Transverse colon (tissue), 4 donors: ENCODE results near the gene PTPN2.
"Not testable (repeated sequence)": the region's sequence is repeated elsewhere in the genome, so short reads cannot be mapped to it uniquely, and the experiment has no call there.

Source experiments
- POLR2A ChIP-seq: fragments of 450-650 bp; IDR thresholded peaks from one replicate; pipeline ENCODE4 v1.6.1; 2016; ENCODE audit warnings: antibody characterized with exemption, mild to moderate bottlenecking, moderate library complexity
- POLR2AphosphoS5 ChIP-seq, 3 donors: sonication (generic); formaldehyde crosslinking; IDR thresholded peaks; one replicate each; pipeline ENCODE4 v1.6.1; 2016; ENCODE audit warnings: antibody characterized with exemption in 3 of 3
- TF ChIP-seq, protein P1 (sequence below), 5 experiments: fragments of 200-600 bp in 3 of 5; fragments of 450-650 bp in 2 of 5; sonication (generic) in 3 of 5; IDR thresholded peaks; 1 replicate in 2 of 5; 2 replicates in 3 of 5; pipeline ENCODE4 v1.5.1; 2016 to 2017; ENCODE audit warnings: antibody characterized with exemption in 5 of 5, inconsistent platforms in 3 of 5, mild to moderate bottlenecking in 2 of 5, moderate library complexity in 1 of 5

DNA sequence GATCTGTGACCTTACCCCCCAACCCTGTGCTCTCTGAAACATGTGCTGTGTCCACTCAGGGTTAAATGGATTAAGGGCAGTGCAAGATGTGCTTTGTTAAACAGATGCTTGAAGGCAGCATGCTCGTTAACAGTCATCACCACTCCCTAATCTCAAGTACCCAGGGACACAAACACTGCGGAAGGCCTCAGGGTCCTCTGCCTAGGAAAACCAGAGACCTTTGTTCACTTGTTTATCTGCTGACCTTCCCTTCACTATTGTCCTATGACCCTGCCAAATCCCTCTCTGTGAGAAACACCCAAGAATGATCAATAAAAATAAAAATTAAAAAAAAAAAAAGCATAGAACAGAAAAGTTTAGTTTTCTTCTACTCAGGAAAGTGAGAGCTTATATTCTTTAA lies 9.0 kb downstream of the PTPN2 start:
- not testable (repeated sequence) for TF ChIP-seq POLR2AphosphoS5 (IDR thresholded peaks at IDR 0.05); POLR2A
- TF ChIP-seq, protein P1, sequence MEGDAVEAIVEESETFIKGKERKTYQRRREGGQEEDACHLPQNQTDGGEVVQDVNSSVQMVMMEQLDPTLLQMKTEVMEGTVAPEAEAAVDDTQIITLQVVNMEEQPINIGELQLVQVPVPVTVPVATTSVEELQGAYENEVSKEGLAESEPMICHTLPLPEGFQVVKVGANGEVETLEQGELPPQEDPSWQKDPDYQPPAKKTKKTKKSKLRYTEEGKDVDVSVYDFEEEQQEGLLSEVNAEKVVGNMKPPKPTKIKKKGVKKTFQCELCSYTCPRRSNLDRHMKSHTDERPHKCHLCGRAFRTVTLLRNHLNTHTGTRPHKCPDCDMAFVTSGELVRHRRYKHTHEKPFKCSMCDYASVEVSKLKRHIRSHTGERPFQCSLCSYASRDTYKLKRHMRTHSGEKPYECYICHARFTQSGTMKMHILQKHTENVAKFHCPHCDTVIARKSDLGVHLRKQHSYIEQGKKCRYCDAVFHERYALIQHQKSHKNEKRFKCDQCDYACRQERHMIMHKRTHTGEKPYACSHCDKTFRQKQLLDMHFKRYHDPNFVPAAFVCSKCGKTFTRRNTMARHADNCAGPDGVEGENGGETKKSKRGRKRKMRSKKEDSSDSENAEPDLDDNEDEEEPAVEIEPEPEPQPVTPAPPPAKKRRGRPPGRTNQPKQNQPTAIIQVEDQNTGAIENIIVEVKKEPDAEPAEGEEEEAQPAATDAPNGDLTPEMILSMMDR (IDR thresholded peaks at IDR 0.05) = not testable (repeated sequence)
